Measurements from ENCODE around the gene AK1. TPM values are rescaled to one million over a fixed set of nuclear protein-coding genes. Genes with fewer than 3 reads are reported as not detected.

Gene AK1
- total and polyA plus RNA-seq, 2 of the 8 experiments (the other 6 are each of a cell fraction or from before 2014, with no cell fraction given): 37.9 to 39.2 TPM

DNA sequence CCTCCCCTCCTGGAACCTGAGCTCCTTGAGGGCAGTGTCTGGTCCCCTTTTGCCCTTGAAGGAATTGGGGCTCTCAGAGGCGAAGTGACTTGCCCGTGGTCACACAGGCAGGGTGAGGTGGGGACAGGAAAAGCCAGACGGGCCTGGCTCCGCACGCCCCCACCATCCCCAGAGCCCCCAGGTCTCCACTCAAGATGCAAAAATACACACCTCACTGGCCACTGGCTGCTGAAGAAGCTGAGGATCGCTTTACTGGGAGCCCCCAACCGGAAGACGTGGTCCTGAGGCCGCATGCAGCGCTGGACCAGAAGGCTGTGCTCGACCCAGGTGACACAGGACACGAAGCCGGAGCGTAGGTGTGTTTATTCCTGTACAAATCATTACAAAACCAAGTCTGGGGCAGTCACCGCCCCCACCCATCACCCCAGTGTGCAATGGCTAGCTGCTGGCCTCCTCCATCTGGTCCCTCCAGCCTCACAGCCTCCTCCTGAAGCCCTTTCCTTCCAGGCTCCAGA, 7.6 kb upstream of the AK1 start:
- Histone ChIP-seq H3K27ac (ENCODE audit: low read depth, low read length) (no peak overlapping the region), H2BK5ac (ENCODE audit: low read depth, low read length) (peak overlapping the region; percentile 49; the same call in 1 of the 2 replicates), H4K5ac (ENCODE audit: insufficient read length, low read depth, low read length) (no peak overlapping the region), H3K79me1 (ENCODE audit: low read depth, low read length) (no peaks in the 10 kb centered on the region), H3K23ac (ENCODE audit: insufficient read length) (no peak overlapping the region), H3K23me2 (ENCODE audit: low read depth, low read length) (no peaks in the 10 kb centered on the region), H3K9ac (replicated peaks in 1 of 4; ENCODE audit: extremely low read depth in 1 of 4, low read depth in 3 of 4, low read length in 3 of 4) (no peak overlapping the region), H4K8ac (ENCODE audit: extremely low read depth, insufficient read depth, low read length) (no peak overlapping the region), H3K14ac (ENCODE audit: insufficient read length) (no peak overlapping the region), H3K56ac (replicated peaks; ENCODE audit: insufficient read length, low read depth, low read length) (no peak overlapping the region), H3K18ac (ENCODE audit: extremely low read depth, low read length) (no peak overlapping the region; the same call in 1 of the 2 replicates), H3K79me2 (ENCODE audit: control insufficient read depth in 1 of 2, insufficient read depth in 2 of 2, low read length in 2 of 2) (no peaks in the 10 kb centered on the region), H3K4me1 (replicated peaks in 1 of 4; ENCODE audit: control insufficient read depth in 3 of 4, insufficient read depth in 4 of 4, low read length in 3 of 4) (no peaks in the 10 kb centered on the region; a peak in 3 of 7 replicates), H2BK120ac (replicated peaks; ENCODE audit: low read depth, low read length) (no peak overlapping the region), H3K4me3 (ENCODE audit: extremely low read depth in 1 of 4, insufficient read depth in 2 of 4, low read depth in 3 of 4, low read length in 4 of 4) (no peak overlapping the region), H4K20me1 (replicated peaks in 1 of 2; ENCODE audit: control insufficient read depth in 1 of 2, insufficient read depth in 2 of 2, low read length in 2 of 2) (peaks cover 0 to 3% of the 10 kb centered on the region in 2 experiments), H3K27me3 (replicated peaks in 1 of 4; ENCODE audit: control insufficient read depth in 3 of 4, extremely low read depth in 1 of 4, insufficient read depth in 3 of 4, low read length in 3 of 4) (no peaks in the 10 kb centered on the region), H3K36me3 (ENCODE audit: control insufficient read depth in 2 of 4, insufficient read depth in 4 of 4, low read length in 3 of 4) (peaks cover 0 to 14% (median 9%) of the 10 kb centered on the region in 4 experiments; a peak in 4 of 8 replicates), H3K9me3 (ENCODE audit: insufficient read depth in 2 of 2, low read depth in 1 of 2, low read length in 1 of 2) (no peaks in the 10 kb centered on the region), H2BK15ac (ENCODE audit: low read length) (no peak overlapping the region), H2BK12ac (ENCODE audit: low read depth, low read length) (no peak overlapping the region), H3K4ac (replicated peaks; ENCODE audit: insufficient read length, low read depth, low read length) (no peak overlapping the region), H2BK20ac (ENCODE audit: low read length) (no peak overlapping the region), H4K91ac (replicated peaks; ENCODE audit: insufficient read length, low read length) (no peak overlapping the region), H3K4me2 (ENCODE audit: insufficient read depth in 1 of 2, low read depth in 2 of 2, low read length in 2 of 2) (no peak overlapping the region), H2AFZ (ENCODE audit: low read length) (no peak overlapping the region), H2AK5ac (ENCODE audit: low read depth, low read length) (no peak overlapping the region)
- DNase-seq (ENCODE audit: low read depth in 1 of 2, low spot score in 2 of 2): no peak
- ChIA-PET CTCF (ENCODE audit: partially characterized antibody) (interaction anchor here (0.7 to 2.2 kb wide), 13 partner anchors 10 to 282 kb away, joined by 3 to 10 read pairs (median 5); partner anchors contain the start of genes ST6GALNAC4 and TOR2A), POLR2A (ENCODE audit: partially characterized antibody) (interaction anchor here (0.8 to 8.6 kb wide), 10 partner anchors 9 to 83 kb away, joined by 3 to 91 read pairs (median 4); partner anchors contain the start of genes PIP5KL1, ST6GALNAC4 and ST6GALNAC6)
- no peak for FAIRE-seq
- whole genome bisulfite sequencing, 2 experiments (ENCODE audit: extremely low coverage in 1 of 2, insufficient coverage in 1 of 2, insufficient read length in 1 of 2, insufficient replicate concordance in 2 of 2, low coverage in 1 of 2, low lambda C conversion rate in 2 of 2, missing lambda C conversion rate in 1 of 2): 94% methylated on average over 15 of the region's 15 CpGs; no CpG with 5 or more reads in 1 of the 2 experiments
- TF ChIP-seq RNF2 (IDR thresholded peaks at IDR 0.05; ENCODE audit: borderline replicate concordance, low read depth, low read length, missing control alignments, poor library complexity, severe bottlenecking) (no peak), JUN (IDR thresholded peaks at IDR 0.05; ENCODE audit: low read depth, low read length) (no peak), ZNF274 (IDR thresholded peaks at IDR 0.05; ENCODE audit: borderline replicate concordance, extremely low read depth, low read length) (no peak), MAFK (IDR thresholded peaks at IDR 0.05; ENCODE audit: low read depth, low read length) (no peak), NANOG (IDR thresholded peaks at IDR 0.05; ENCODE audit: insufficient read depth, low read depth, low read length, poor library complexity, severe bottlenecking) (no peak), SP4 (IDR thresholded peaks at IDR 0.05; ENCODE audit: low read length) (no peak), JUND (IDR thresholded peaks at IDR 0.05; ENCODE audit: low read length) (no peak), CREB1 (IDR thresholded peaks at IDR 0.05) (no peak), HDAC6 (IDR thresholded peaks at IDR 0.05; ENCODE audit: low read depth, low read length) (no peak), KDM5A (IDR thresholded peaks at IDR 0.05; ENCODE audit: low read length) (no peak), GTF2F1 (IDR thresholded peaks at IDR 0.05; ENCODE audit: borderline replicate concordance, low read depth, low read length) (no peak), EP300 (IDR thresholded peaks at IDR 0.05; ENCODE audit: borderline replicate concordance in 1 of 2, low read depth in 2 of 2, low read length in 2 of 2) (no peak), RFX5 (IDR thresholded peaks at IDR 0.05; ENCODE audit: borderline replicate concordance, low read depth, low read length) (no peak)

Data from H1 (cell line).